ENCODE results near the gene MPP1.

DNA sequence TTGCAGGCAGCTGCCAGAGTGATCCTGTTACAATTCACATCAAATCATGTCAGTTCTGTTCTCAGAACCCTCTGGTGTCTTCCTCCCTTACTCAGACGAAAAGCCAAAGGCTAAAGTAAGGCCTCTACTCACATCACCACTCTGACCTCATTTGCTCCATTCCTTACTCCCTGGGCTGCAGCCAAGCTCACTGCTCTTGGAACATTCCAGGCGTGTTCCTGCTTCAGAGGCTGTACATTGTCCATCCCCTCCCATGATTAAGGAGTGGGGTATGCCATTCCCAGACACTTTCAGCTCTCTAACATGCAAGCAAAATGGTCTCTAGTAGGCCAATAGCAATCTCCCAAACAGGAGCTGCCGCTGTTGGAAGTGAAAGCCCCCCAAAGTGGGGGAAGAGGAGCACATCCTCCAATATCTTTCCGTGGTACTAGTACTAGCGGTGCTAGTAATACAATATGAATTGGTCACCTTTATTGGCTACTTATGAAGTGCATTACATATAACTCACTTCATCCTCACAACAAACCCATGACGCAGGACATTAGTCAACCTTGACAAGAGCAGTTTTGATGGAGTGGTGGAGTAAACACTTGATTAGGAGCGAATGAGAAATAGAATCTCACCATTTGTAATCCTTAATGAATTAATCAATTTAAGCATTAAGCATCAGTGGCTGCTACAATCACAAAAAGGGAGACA is 69.4 kb downstream of the MPP1 start:
- TF ChIP-seq FOXM1 (IDR thresholded peaks at IDR 0.05; ENCODE audit: borderline replicate concordance) (no peak), L3MBTL2 (conservative IDR thresholded peaks at IDR 0.05) (no peak), ZNF384 (IDR thresholded peaks at IDR 0.05) (no peak), FOXA1 (IDR thresholded peaks at IDR 0.05) (no peak), LEF1 (IDR thresholded peaks at IDR 0.05; ENCODE audit: borderline replicate concordance) (no peak)

Measured in HEK293T (cell line).